Measurements from ENCODE around the gene MYL2. TPM values are rescaled to one million over a fixed set of nuclear protein-coding genes. Genes with fewer than 3 reads are reported as not detected.

MYL2 gene
- total RNA-seq, 1 donor from 2014 or later: not detected

GRCh38 chr12:110930348-110931314 is 10.3 kb upstream of the MYL2 start:
- no peak for DNase-seq (ENCODE audit: low spot score)

DNA sequence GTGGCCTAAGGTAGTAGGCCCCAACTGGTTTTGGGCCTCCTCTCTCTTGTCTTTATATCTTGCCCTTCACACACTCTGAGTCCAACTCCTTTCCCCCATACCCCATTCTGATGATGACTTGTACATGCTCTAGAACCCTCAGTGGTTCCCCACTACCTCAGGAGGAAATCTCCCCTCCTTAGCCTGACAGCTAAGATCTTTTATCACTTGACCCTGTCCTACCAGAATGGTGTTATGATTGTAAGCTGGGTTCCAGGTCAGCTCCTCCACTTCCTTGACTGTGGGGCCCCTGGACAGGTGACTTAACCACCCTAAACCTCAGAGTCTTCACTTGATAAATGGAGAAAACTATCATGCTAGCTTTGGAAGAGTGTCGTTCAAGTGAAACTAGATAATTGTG is 9.4 kb upstream of the MYL2 start:
- DNase-seq (ENCODE audit: low spot score): no peak

DNA sequence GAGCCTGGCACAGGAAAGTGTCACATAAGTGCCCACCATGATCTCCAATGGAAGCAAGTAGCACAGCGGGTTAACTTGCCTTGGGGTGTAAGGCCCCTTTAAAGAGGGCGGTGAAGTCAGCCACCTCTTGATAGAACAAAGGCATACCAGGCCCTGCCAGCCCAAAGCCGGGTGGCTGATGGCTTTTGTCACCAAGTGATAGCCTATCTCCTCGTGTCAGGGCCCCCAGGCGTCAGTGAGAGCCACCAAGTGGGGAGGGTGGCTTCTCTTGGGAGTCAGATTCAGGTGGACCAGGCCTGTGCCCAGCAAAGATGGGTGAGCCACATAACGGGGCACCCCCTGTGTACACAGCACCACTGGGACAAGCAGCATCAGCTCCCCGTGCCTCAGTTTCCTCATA is 8.3 kb upstream of the MYL2 start:
- no peak for DNase-seq (ENCODE audit: low spot score)

GRCh38 chr12:110927546-110927945 is 7.2 kb upstream of the MYL2 start:
- no peak for DNase-seq (ENCODE audit: low spot score)

GRCh38 chr12:110923692-110924334 is 3.4 kb upstream of the MYL2 start:
- DNase-seq (ENCODE audit: low spot score): no peak

DNA sequence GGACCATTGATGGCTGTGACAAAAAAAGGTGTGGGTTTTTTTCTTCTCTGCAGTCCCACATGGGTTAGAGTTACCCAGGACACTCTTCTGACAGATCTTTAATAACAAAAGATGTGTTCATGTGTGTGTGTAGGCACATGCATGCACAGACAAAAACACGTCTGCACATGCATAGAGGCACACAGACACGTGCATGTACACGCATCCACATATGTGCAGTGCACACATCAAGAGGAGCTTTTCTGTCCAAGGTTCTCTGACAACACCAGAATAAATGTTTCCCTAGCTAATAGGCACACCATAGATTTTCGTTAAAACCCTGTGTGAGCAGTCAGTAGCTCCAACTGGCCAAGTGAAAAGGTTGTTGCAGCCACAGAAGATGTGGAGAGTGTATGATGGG is 2.8 kb upstream of the MYL2 start:
- DNase-seq (ENCODE audit: low spot score): no peak

- DNase-seq (ENCODE audit: low spot score): no peak
Measured at GRCh38 chr12:110922652-110923051, 2.3 kb upstream of the MYL2 start.

- DNase-seq (ENCODE audit: low spot score): no peak
Measured at GRCh38 chr12:110921262-110921661, 883 bp upstream of the MYL2 start.

- no peak for DNase-seq (ENCODE audit: low spot score)
Measured at GRCh38 chr12:110919720-110920119, 659 bp downstream of the MYL2 start.

DNA sequence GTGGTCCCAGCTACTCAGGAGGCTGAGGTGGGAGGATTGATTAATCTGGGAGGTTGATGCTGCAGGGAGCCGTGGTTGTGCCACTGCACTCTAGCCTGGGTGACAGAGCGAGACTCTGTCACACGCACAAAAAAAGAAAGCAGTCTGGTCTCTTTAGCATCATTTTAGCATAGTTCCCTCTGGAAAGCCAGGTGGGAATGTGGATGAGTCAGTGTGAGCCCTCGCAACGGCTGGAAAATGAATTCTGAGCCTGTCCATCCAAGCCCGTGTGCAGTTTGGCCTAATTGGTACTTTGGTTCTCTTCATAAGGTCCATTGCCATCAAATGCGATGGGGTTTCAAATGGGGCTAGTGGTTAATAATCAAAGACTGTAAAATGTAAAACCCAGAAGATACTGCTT is 2.4 kb downstream of the MYL2 start:
- DNase-seq (ENCODE audit: low spot score): no peak

DNA sequence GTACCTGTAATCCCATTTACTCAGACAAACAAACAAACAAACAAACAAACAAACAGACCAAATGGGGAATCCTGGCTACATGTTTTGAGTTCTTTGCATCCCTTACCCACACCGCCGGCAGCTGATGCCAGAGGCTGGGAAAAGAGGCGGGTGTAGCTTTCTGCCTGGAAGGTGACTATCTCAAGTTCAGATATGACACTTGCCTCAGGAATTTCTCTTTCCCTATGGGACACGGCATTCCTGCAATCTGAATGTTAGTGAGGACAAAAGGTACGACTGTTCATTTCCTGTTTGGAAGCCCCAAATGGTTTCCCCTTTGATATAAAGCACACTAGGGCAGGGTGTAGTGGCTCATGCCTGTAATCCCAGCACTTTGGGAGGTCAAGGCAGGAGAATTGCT is 2.9 kb downstream of the MYL2 start:
- no peak for DNase-seq (ENCODE audit: low spot score)

DNA sequence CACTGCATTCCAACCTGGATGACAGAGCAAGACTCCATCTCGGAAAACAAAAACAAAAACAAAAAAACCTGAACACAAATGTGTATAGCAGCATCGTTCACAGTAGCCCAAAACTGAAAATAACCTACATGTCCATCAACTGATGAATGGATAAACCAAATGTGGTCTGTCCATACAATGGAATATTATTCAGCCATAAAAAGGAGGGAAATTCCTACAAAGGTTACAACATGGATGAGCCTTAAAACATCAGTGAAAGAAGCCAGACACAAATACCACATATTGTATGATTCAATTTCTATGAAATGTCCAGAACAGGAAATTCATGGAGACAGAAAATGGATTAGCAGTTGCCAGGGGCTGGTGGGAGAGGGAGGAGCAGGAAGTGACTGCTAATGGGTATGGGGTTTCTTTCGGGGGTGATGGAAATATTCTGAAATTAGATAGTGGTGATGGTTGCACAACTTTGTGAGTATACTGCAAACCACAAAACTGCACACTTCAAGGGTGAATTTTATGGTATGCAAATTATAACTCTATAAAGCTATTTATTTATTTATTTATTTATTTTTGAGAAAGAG is 4.0 kb downstream of the MYL2 start:
- no peak for DNase-seq (ENCODE audit: low spot score)

DNA sequence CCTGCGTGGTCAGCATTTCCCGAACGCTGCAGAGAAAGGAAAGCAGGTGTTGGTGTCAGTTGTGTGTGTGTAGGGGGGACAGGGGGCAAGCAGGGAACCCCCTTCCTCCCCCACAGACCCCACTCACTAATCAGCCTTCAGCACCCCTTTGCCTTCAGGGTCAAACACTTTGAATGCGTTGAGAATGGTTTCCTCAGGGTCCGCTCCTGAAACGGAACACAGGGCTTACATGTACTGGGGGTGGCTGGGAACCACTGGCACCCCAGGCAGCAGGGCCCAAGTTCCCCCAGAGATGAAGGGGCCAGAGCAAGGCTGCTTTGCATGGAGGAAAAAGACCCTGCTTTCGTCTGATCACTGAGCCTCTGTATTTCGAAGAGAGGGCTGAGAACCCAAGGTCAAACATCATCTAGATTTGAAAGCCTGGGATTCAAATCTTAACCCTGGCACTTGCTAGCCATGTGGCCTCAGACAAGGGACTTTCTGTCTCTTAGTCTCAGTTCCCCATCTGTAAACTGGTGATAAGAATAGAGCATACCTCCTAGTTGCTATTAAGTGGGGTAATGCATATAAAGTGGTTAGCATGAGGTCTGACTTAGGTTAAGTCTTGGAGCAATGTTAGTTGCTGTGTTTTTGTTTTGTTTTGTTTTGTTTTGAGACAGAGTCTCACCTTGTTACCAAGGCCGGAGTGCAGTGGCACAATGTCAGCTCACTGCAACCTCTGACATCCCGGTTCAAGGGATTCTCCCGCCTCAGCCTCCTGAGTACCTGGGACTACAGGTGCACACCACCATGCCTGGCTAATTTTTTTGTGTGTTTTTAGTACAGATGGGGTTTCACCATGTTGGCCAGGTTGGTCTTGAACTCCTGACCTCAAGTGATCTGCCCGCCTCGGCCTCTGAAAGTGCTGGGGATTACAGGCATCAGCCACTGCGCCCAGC is 7.0 kb downstream of the MYL2 start:
- DNase-seq (ENCODE audit: low spot score): no peak

DNA sequence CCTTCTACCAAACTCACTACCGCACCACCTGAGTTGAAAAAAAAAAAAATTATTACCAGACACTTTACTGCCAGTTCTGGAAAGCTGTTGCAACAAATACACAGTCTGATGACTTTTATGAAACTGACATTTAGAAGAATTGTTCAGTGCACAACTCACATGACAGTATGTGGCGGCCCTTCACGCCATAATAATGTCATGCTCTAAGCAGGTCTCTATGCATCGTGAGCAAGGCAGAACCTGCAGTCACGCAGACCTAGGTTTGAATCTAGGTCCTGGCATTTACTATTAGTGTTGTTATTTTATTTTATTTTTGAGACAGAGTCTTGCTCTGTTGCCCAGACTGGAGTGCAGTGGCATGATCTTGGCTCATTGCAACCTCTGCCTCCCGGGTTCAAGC is 8.1 kb downstream of the MYL2 start:
- no peak for DNase-seq (ENCODE audit: low spot score)

GRCh38 chr12:110908377-110909152 is 11.8 kb downstream of the MYL2 start:
- no peak for DNase-seq (ENCODE audit: low spot score)

GRCh38 chr12:110907583-110907982 is 12.8 kb downstream of the MYL2 start:
- no peak for DNase-seq (ENCODE audit: low spot score)

DNA sequence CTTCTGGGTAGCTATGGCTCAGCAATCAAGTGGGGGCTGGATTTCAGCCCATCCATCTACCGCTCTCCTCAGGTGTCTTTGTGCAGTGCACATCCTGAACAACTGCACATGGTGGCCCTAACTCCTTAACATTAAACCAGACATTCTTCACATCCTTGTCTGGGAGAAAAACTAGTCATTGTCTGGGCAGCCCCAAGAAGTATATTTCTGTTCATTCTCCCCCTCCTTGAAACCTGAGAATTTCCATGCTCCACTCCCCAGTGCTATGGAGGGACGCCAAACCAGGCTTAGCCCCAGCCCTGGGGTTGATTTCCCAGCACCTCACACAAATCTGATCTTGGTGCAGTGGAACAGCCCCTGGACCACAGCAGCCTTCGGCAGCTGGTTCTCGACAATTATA is 13.4 kb downstream of the MYL2 start:
- DNase-seq (ENCODE audit: low spot score): no peak

- DNase-seq (ENCODE audit: low spot score): no peak
Measured at GRCh38 chr12:110906516-110906915, 13.9 kb downstream of the MYL2 start.

- DNase-seq (ENCODE audit: low spot score): no peak
Measured at GRCh38 chr12:110906083-110906482, 14.3 kb downstream of the MYL2 start.

DNA sequence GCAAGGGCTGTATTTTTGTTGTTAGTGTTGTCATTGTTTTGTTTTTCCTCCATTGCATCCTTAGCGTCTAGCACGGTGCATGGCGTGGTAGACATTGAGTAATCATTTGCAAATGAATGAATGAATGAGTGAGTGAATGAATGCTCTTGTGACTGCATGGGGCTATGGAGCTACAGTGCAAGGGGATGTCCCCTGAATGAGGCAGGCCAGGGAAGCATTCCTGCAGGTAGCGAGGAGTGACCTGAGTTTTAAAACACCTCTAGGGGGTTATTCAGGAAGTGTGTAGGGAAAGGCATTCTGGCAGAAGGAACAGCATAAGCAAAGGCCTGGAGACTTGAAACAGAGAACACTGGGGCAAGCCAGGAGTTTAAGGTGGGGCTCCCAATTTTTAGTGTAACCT is 16.9 kb downstream of the MYL2 start:
- DNase-seq (ENCODE audit: low spot score): no peak

DNA sequence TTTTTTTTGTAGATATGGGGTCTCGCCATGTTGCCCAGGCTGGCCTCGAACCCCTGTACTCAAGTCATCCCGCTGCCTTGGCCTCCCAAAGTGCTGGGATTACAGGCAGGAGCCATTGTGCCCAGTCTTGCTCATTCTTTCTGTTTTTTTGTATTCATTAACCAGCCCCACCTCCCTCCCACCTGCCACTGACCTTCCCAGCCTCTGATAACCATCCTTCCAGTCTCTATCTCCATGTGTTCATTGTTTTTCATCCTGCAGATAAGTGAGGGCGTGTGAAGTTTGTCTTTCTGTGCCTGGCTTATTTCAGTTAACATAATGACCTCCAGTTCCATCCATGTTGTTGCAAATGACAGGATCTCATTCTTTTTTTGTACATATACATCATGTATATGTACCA is 19.0 kb downstream of the MYL2 start:
- DNase-seq (ENCODE audit: low spot score): no peak
